ENCODE measurements around the gene CNTN1.

CNTN1 gene

GRCh38 chr12:40646456-40646855 lies 45.8 kb upstream of the CNTN1 start:
- no peak for TF ChIP-seq SIN3A (IDR thresholded peaks at IDR 0.05; ENCODE audit: borderline replicate concordance, insufficient read depth, low read length)

- no peak for TF ChIP-seq SIN3A (IDR thresholded peaks at IDR 0.05; ENCODE audit: borderline replicate concordance, insufficient read depth, low read length)
- no peak for TF ChIP-seq FOXP2 (optimal IDR thresholded peaks at IDR 0.05; ENCODE audit: borderline replicate concordance, extremely low read depth, extremely low read length, insufficient read depth)
- no peak for TF ChIP-seq REST (IDR thresholded peaks at IDR 0.05; ENCODE audit: insufficient read depth in 1 of 2, low read depth in 2 of 2, low read length in 2 of 2)
- TF ChIP-seq POLR2AphosphoS5 (IDR thresholded peaks at IDR 0.05; ENCODE audit: low read depth, low read length) = no peak
- TF ChIP-seq TAF1 (IDR thresholded peaks at IDR 0.05; ENCODE audit: borderline replicate concordance, insufficient read depth, low read length) = no peak
Observed at GRCh38 chr12:40646911-40647310, 45.3 kb upstream of the CNTN1 start.

- TF ChIP-seq SIN3A (IDR thresholded peaks at IDR 0.05; ENCODE audit: borderline replicate concordance, insufficient read depth, low read length) = no peak
- no peak for TF ChIP-seq TAF1 (IDR thresholded peaks at IDR 0.05; ENCODE audit: borderline replicate concordance, insufficient read depth, low read length)
- no peak for TF ChIP-seq REST (IDR thresholded peaks at IDR 0.05; ENCODE audit: insufficient read depth in 1 of 2, low read depth in 2 of 2, low read length in 2 of 2)
- TF ChIP-seq POLR2AphosphoS5 (IDR thresholded peaks at IDR 0.05; ENCODE audit: low read depth, low read length) = no peak
- no peak for TF ChIP-seq FOXP2 (optimal IDR thresholded peaks at IDR 0.05; ENCODE audit: borderline replicate concordance, extremely low read depth, extremely low read length, insufficient read depth)
Observed at GRCh38 chr12:40647651-40648050, 44.6 kb upstream of the CNTN1 start.

GRCh38 chr12:40648519-40648918 lies 43.7 kb upstream of the CNTN1 start:
- no peak for TF ChIP-seq TAF1 (IDR thresholded peaks at IDR 0.05; ENCODE audit: borderline replicate concordance, insufficient read depth, low read length)
- no peak for TF ChIP-seq SIN3A (IDR thresholded peaks at IDR 0.05; ENCODE audit: borderline replicate concordance, insufficient read depth, low read length)
- no peak for TF ChIP-seq FOXP2 (optimal IDR thresholded peaks at IDR 0.05; ENCODE audit: borderline replicate concordance, extremely low read depth, extremely low read length, insufficient read depth)
- TF ChIP-seq REST (IDR thresholded peaks at IDR 0.05; ENCODE audit: insufficient read depth in 1 of 2, low read depth in 2 of 2, low read length in 2 of 2) = no peak
- TF ChIP-seq POLR2AphosphoS5 (IDR thresholded peaks at IDR 0.05; ENCODE audit: low read depth, low read length) = no peak

- TF ChIP-seq REST (IDR thresholded peaks at IDR 0.05; ENCODE audit: insufficient read depth in 1 of 2, low read depth in 2 of 2, low read length in 2 of 2) = no peak
- no peak for TF ChIP-seq SIN3A (IDR thresholded peaks at IDR 0.05; ENCODE audit: borderline replicate concordance, insufficient read depth, low read length)
- no peak for TF ChIP-seq FOXP2 (optimal IDR thresholded peaks at IDR 0.05; ENCODE audit: borderline replicate concordance, extremely low read depth, extremely low read length, insufficient read depth)
- TF ChIP-seq TAF1 (IDR thresholded peaks at IDR 0.05; ENCODE audit: borderline replicate concordance, insufficient read depth, low read length) = no peak
- TF ChIP-seq POLR2AphosphoS5 (IDR thresholded peaks at IDR 0.05; ENCODE audit: low read depth, low read length) = no peak
Observed at GRCh38 chr12:40650038-40650704, 42.1 kb upstream of the CNTN1 start.

Data from PFSK-1 (cell line).